Muscle of back (tissue), 11 donors: ENCODE measurements around the gene CLEC2L. TPM values are rescaled to one million over a fixed set of nuclear protein-coding genes. Genes with fewer than 3 reads are reported as not detected.
A peak's percentile ranks its signal among the peaks of the same experiment; 100 is the strongest.

Experiments used
- DNase-seq, 3 donors: peaks; one replicate each; pipeline versions ENCODE4 v3.0.0 to v3.0.0-alpha.2; 2013
- polyA plus RNA-seq, 10 donors: library from polyadenylated mRNA; unstranded; fragments of 120-200 nt; gene quantifications; one replicate each; pipeline ENCODE4 v1.2.1, GENCODE V29; 2013; ENCODE audit not compliant: insufficient read length in 10 of 10

CLEC2L gene
- polyA plus RNA-seq, 10 donors, result 1.3 to 3.5 (median 2.0) TPM

DNA sequence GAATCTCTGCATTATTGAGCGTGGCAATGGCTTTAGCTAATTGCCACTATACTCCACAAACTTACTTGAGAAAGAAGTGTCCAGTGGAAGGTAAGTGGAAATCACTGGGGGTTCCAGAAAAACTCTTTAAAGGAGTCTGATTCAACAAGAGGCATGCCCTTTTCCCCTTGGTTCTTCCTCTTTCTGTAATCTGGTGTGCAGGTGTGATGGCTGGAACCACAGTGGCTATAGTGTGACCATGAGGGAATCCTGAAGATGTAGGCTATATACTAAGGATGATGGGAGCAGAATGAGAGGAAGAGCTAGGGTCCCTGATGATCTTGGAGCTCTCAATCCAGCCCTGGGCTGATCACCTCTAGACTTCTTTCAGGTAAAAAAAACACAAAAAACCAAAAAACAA is 2.0 kb upstream of the CLEC2L start:
- DNase-seq, result no peak

GRCh38 chr7:139522830-139523198 is 671 bp upstream of the CLEC2L start:
- DNase-seq, result no peak

- DNase-seq, result no peak
These were observed 707 bp downstream of the CLEC2L start for GRCh38 chr7:139523968-139524815.

DNA sequence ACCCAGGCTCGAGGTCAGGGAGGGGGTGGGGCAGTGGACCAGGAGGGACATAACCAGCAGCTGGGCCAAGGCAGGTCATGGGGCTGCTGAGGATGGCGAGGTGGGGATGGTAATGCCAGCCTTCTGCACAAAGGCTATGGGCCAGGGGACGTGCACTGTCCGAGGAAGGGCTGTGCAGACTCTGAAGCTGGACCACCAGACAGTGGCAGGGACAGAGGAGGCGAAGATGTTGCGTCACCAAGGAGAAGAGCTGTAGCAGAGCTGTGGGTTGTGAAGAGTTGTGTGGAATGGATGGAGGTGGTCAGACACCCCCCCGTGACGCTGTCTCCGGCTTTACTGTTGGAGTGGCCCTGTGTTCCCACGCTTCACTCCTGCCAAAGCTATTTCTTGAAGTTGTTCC is 1.8 kb downstream of the CLEC2L start:
- DNase-seq, result no peak

DNA sequence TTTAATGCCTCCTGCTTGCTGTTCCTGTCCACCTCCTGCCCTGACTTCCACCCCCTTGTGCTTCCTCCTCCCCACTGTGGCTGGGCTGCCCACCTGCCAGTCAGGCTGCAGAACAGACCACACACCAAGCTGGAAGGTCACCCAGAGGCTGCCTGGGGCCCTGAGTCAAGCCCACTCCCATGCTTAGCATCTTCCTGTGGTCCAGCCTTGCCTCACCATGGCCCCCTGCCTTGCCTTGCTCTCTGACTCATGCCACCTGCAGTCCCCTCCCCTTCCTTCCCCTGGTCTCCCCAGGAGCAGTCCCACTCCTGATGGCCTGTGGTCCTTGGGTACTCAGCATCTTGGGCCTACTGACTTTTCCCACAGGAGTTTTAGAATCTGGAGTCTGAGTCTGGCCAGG is 2.3 kb downstream of the CLEC2L start:
- no peak for DNase-seq

DNA sequence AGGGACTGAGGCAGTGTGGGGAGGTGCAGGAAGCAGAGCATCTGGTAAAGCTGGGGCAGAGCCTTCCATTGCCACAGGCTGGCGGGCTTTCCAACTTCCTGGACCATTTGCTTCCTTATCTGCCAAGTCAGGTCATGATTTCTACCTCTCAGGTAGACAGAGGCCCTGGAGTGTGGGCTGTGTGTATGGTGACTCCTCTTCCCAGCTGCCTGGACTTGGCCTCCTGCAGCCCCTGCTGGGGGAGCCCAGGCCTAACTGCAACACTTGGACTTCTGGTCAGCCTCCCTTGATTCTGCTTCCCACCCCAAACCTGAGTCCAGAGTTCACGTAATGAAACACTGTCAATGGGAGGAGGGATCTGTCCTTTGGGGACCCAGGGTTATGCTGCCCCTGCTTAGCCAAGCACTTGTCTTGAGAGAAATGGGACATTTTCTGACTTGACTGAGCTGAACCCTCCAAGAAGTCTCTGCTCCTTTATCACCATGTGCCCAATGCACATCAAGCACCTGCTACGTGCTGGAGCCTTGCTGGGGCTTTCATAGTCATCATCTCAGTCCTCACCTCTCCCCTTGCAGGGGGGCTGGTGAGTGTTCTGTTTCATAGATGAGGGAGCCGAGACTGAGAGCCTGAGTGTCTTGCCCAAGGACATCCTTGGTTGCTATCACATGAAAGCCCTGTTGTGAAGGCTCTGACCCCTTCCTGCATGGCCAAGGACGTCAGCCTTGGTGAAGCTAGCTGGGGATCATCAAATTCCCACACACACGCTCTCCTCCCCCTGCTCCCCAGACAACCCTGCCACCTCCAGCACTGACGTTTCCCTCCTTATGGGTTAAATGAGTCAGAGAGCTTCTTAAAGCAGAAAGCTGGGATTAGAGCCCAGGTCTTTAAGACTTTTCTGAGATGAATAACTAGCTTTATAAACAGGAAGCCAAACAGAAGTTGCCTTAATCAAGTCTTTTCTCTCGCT is 3.4 kb downstream of the CLEC2L start:
- DNase-seq, result peak in 1 of 3 donors; percentile 68

GRCh38 chr7:139531094-139531493 is 7.6 kb downstream of the CLEC2L start:
- no peak for DNase-seq

DNA sequence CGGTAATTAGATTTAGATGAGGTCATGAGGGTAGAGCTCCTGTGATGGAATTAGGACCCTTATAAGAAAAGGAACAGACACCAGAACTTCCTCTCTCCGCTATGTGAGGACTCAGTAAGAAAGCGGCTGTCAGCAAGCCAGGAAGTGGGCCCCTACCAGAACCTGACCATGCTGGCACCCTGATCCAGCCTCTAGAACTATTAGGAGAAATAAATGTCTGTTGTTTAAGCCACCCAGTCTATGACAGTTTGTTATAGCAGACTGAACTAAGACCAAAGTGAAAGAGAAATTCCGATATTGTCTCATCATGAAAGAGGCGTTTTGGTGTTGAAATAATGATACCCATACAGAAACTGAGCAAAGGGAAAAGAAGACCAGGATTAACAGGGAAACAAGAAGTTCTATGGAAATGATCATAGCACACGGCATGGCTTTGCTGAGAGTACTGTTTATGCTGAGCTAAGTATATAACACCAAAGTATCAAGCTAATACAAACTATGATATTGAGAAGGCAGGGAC is 9.2 kb downstream of the CLEC2L start:
- DNase-seq, result no peak

DNA sequence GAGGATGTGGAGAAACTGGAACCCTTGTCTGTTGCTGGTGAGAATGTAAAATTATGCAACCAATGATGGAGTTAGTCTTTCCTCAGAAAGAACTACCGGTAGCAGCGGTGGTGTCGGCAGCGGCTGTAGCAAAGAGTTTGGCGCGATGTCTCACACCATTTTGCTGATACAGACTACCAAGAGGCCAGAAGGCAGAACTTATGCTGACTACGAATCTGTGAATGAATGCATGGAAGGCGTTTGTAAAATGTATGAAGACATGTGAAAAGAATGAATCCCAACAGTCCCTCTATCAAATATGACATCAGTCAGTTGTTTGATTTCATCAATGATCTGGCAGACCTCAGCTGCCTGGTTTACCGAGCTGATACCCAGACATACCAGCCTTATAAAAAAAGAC is 10.6 kb downstream of the CLEC2L start:
- no peak for DNase-seq

DNA sequence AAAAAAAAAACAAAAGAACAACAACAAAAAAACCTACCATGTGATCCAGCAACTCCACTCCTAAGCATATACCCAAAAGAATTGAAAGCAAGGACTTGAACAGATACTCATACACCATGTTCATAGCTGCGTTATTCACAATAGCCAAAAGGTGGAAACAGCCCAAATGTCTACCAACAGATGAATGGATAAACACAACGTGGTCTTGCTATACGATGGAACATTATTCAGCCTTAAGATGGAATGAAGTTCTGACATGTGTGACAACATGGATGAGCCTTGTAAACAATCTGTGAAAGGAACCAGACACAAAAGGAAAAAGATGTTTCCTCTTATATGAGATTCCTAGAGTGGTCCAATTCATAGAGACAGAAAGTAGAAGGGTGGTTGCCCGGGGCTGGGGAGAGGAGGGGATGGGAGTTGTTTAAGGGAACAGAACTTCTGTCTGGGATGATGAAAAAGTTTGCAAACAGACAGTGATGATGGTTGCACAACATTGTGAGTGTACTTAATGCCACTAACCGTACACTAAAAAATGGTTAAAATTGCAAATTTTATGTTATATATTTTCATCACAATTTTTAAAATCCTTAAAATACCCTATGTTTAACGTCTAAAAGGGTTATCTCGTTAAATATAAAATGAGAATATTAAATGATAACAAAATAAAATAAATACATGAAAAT is 11.6 kb downstream of the CLEC2L start:
- no peak for DNase-seq

DNA sequence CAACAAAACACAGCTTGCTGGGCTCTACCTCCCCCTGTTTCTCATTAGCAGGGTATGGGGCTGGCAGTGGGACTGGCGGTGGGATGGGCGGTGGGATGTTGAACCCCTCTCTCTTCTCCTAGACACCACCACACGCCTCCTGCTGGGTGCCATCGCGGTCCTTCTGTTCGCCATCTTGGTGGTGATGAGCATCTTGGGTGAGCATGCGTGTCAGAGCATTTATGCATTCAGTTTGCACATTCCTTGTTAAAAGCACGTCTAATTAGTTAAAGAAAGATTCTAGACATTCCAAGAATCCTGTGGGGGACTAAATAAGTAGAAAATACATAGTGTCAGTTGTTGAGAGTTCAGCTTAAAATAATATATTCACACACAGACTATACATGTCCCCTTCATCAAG is 12.7 kb downstream of the CLEC2L start:
- no peak for DNase-seq

- DNase-seq, result peak; percentile 82 to 94 (median 86)
These were observed 15.6 kb downstream of the CLEC2L start for GRCh38 chr7:139538881-139539635.

DNA sequence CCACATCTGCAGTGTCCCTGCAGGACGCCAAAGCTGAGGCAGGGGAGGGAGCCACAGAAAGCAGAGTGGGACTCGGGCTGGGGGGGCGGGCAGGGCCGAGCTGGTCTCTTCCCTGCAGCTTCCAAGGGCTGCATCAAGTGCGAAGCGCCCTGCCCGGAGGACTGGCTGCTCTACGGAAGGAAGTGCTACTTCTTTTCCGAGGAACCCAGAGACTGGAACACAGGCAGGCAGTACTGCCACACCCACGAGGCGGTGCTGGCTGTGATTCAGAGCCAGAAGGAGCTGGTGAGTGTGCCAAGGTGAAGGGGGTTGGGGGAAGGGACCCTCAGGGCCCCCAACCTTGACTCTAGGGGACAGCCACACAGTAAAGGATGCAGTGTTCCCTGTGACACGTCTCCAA is 16.7 kb downstream of the CLEC2L start:
- DNase-seq, result no peak

GRCh38 chr7:139541600-139542307 is 18.3 kb downstream of the CLEC2L start:
- DNase-seq, result peak in 1 of 3 donors; percentile 57

DNA sequence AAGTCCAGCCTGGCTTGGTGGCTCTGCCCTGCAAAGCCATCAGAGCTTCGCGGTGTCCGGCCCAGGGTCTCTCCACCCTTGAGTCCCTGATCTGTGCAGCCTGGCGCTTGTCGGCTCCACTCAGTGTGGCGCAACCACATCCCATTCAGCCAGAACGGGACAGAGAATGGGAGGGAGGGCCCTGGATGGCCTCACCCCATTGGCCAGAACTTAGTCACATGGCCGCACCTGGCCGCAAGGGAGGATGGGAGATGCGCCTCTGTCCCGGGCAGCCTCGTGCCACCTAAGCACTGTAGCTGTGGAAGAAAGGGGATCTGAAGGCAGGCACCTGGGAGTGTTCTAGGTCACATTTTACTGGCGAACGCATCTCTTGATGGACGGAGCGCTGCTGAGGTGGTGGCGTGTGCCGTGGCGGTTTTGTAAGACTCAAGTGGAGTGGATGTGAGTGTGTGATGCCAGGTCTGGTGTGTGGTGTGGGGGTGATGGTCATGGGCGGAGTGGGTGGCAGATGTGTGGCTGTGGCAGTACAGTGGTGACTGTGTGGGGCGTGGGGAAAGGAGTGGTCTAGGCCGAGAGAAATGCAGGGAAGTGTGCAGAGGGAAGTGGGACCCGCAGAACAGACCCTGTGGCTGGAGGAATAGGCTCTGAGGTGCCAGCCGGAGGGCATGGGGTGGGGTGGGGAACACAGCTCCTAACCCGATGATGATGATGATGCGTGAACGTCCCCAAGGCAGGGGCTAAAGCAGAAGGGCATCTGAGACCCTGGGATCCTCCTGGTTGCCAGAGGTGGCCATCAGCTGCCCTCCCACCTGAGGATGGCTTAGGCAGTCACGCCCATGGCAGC is 19.0 kb downstream of the CLEC2L start:
- no peak for DNase-seq

DNA sequence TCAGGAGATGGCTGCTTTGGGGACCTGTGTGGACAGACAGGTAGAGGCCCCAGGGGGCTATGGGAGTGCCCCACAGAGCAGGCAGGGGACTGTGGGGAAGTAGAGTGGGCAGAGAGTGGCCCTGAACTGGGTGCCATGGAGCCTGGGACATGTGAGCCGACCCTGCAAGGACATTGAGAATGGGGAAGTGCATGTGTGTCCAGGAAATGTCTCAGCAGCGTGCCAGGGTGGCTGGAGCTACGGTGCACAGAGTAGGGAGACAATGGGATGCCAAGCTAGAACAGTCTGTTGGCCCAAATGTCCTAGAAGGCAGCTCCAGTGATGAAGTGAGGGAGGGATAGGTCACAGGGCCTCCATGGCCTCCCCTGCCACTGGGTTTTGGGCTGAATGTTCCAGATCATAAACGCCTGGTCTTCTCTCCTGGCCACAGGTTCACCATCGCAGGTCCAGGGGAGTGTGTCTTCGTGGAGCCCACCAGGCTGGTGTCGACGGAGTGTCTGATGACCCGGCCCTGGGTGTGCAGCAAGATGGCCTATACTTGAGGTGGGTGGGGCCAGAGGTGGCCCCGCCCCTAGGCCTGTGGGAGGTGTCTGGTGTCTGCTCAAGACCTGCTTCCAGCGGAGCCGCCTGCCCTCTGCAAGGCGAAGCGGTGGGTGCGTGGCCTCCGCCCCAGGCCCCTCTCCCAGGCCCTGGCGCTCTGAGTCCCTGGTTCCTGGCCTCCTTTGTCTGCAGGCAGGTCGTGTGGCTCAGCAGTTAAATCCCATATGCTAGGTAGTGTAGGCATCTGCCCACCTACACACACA is 20.5 kb downstream of the CLEC2L start:
- no peak for DNase-seq

GRCh38 chr7:139544645-139545044 is 21.2 kb downstream of the CLEC2L start:
- DNase-seq, result no peak

DNA sequence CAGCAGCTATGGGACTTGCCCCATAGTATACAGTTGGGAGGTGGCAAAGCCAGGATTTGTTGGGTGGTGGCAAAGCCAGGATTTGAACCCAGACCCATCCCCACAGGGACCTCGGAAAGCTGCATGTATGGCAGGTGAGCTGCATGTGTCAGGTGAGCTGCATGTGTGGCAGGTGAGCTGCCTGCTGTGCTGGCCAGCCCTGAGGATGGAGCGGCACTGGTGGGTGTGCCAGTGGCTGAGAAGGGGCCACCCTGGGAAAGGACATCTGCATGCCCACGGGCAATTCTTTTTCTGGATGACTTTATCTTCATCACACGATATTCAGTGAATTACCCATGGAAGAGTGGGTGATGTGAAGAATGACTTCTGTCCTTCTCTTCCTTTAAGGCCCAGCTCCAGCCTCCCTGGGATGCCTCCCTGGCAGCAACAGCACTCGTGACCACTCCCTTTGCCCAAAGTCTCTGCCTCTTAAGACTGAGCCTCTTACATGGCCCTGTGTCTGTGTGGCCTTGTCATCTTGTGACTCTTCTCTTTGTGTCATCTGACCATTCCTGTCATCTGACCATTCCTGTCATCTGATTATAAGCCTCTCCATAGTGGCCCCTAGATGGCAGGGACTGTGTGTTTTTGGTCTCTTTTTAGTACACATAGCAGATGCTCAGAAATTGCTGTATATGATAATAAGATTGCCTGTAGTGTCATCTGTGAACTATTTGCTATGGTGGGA is 25.0 kb downstream of the CLEC2L start:
- no peak for DNase-seq
